22Rv1 (cell line): ENCODE data around the gene ADAM12.

ENCODE experiments used
- H3K27ac ChIP-seq: fragments of 450-650 bp; 2 replicates; pipeline ENCODE4 v1.5.1; 2017
- CTCF ChIP-seq: fragments of 450-650 bp; IDR thresholded peaks from 2 replicates; pipeline ENCODE4 v1.5.1; 2017; ENCODE audit warnings: mild to moderate bottlenecking
- ZFX ChIP-seq: fragments of 450-650 bp; IDR thresholded peaks from 2 replicates; pipeline ENCODE4 v1.6.1; 2017; ENCODE audit warnings: antibody characterized with exemption, borderline replicate concordance

The ADAM12 gene

GRCh38 chr10:126224967-126225671, 163.2 kb downstream of the ADAM12 start:
- H3K27ac ChIP-seq, result no peak overlapping the region
- no peak for TF ChIP-seq ZFX
- no peak for TF ChIP-seq CTCF

DNA sequence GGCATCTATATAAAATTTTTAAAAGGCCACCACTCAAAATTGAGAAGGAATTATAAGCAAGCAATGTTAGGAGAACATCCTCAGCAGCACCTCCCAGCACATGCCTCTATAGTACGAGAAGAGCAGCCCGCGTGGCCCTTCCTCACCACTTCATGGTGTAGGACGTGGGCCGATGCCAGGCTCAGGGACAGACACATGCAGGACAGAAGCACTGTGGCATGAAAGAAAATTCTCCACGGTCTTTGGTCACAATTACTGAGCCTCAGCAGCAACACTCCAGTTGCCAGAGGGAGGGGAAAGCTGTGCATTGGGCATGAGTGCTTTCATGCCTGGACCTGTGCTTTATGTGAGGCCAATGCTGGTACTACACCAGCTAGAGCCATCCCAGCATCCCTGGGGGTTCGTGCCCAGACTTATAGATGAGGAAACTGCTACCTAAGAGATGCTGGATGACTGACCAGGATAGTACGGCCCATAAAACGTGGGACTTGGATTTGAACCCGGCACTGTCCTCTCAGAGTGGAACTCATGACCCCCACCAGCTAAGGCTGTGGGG, 164.7 kb downstream of the ADAM12 start:
- H3K27ac ChIP-seq, result no peak overlapping the region
- TF ChIP-seq CTCF, result no peak
- TF ChIP-seq ZFX, result no peak

- TF ChIP-seq ZFX (no peak), CTCF (no peak)
- H3K27ac ChIP-seq, result no peak overlapping the region
These were observed 165.4 kb downstream of the ADAM12 start for GRCh38 chr10:126222736-126223511.

- TF ChIP-seq ZFX (no peak), CTCF (no peak)
- H3K27ac ChIP-seq, result no peak overlapping the region
These were observed 166.4 kb downstream of the ADAM12 start for GRCh38 chr10:126221874-126222273.

- no peak overlapping the region for H3K27ac ChIP-seq
- TF ChIP-seq ZFX (no peak), CTCF (no peak)
These were observed 169.3 kb downstream of the ADAM12 start for GRCh38 chr10:126218778-126219649.

DNA sequence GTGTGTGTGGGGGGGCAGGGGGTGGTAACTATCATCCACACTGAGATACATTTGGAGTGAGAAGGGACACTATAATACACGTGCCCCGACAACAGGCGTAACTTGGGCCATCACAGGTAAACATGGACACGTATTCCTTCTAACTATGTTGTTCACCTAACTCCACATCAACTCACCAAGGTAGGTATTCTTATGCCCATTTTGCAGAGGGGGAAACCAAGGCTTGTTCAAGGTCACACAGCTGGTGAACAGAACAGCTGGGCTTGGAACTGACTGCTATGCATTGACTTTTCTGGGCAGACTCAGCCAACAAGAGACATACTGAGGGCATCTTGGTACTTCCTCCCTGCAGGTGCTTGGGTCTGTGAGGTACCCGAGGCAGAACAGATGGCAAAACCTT, 170.1 kb downstream of the ADAM12 start:
- no peak overlapping the region for H3K27ac ChIP-seq
- TF ChIP-seq CTCF (no peak), ZFX (no peak)
